CD8-positive, alpha-beta memory T cell (primary cell): ENCODE results near the gene CIP2A. TPM values are rescaled to one million over a fixed set of nuclear protein-coding genes. Genes with fewer than 3 reads are reported as not detected.

ENCODE experiments used
- CTCF ChIA-PET: fragments of 350-600 bp; sonication (Branson Sonifier 250); formaldehyde crosslinking; loops from one replicate; lab custom pipeline; 2021; ENCODE audit warnings: antibody characterized with exemption; lab: Charles Lee
- POLR2A ChIA-PET: fragments of 350-600 bp; sonication (Branson Sonifier 250); formaldehyde crosslinking; loops from one replicate; lab custom pipeline; 2021; ENCODE audit warnings: antibody characterized with exemption; lab: Charles Lee
- DNase-seq, 5 donors: peaks; one replicate each; pipeline versions ENCODE4 v3.0.0 to v3.0.0-alpha.2; 2020 to 2022; ENCODE audit warnings: mixed read lengths in 1 of 5
- H3K27ac ChIP-seq: one replicate; pipeline ENCODE4 v1.7.0; 2013; ENCODE audit warnings: low read depth, mild to moderate bottlenecking, low read length, moderate library complexity
- H3K27me3 ChIP-seq: 2 replicates; pipeline ENCODE4 v1.7.0; 2013; ENCODE audit warnings: low read length, mild to moderate bottlenecking; ENCODE audit not compliant: insufficient read depth, poor library complexity, severe bottlenecking
- H3K36me3 ChIP-seq: 2 replicates; pipeline ENCODE4 v1.7.0; 2013; ENCODE audit warnings: mild to moderate bottlenecking, low read length, moderate library complexity; ENCODE audit not compliant: insufficient read depth
- H3K4me1 ChIP-seq: 2 replicates; pipeline ENCODE4 v1.7.0; 2013; ENCODE audit warnings: mild to moderate bottlenecking, low read length, moderate library complexity; ENCODE audit not compliant: insufficient read depth
- H3K4me3 ChIP-seq: 2 replicates; pipeline ENCODE4 v1.7.0; 2013; ENCODE audit warnings: mild to moderate bottlenecking, low read length
- H3K9me3 ChIP-seq: 2 replicates; pipeline ENCODE4 v1.7.0; 2013; ENCODE audit warnings: mild to moderate bottlenecking, low read length
- H3K27ac Mint-ChIP-seq, 8 donors: one replicate each; pipeline ENCODE4 v1.8.0; 2020 to 2021; ENCODE audit warnings: mixed read lengths in 8 of 8, mild to moderate bottlenecking in 6 of 8, inconsistent platforms in 3 of 8, moderate library complexity in 3 of 8
- H3K27me3 Mint-ChIP-seq, 2 donors: one replicate each; pipeline ENCODE4 v1.8.0; 2020 to 2021; ENCODE audit warnings: mixed read lengths in 2 of 2, mild to moderate bottlenecking in 1 of 2, moderate library complexity in 1 of 2
- H3K36me3 Mint-ChIP-seq, 3 donors: one replicate each; pipeline ENCODE4 v1.8.0; 2020 to 2021; ENCODE audit warnings: mixed read lengths in 3 of 3, inconsistent platforms in 1 of 3, mild to moderate bottlenecking in 1 of 3
- H3K4me1 Mint-ChIP-seq, 3 donors: one replicate each; pipeline ENCODE4 v1.8.0; 2020 to 2021; ENCODE audit warnings: mixed read lengths in 3 of 3, inconsistent platforms in 1 of 3, mild to moderate bottlenecking in 1 of 3
- H3K4me3 Mint-ChIP-seq, 7 donors: one replicate each; pipeline ENCODE4 v1.8.0; 2020 to 2021; ENCODE audit warnings: mixed read lengths in 7 of 7, mild to moderate bottlenecking in 6 of 7, moderate library complexity in 4 of 7, inconsistent platforms in 2 of 7
- H3K9me3 Mint-ChIP-seq, 5 donors: one replicate each; pipeline ENCODE4 v1.8.0; 2020 to 2022; ENCODE audit warnings: mixed read lengths in 5 of 5, mild to moderate bottlenecking in 3 of 5, moderate library complexity in 2 of 5, inconsistent platforms in 1 of 5
- polyA plus RNA-seq: library from polyadenylated mRNA; unstranded; fragments of 300-500 nt; fragmentation: Illumina TruSeq; gene quantifications from one replicate; pipeline ENCODE4 v1.2.3, GENCODE V29; 2021
- total RNA-seq, 2 experiments: library from RNA; stranded (reverse); gene quantifications; one replicate each; pipeline ENCODE4 v1.2.3, GENCODE V29; 2021

The CIP2A gene
- total and polyA plus RNA-seq, 3 experiments from 2014 or later, result 3.5 to 42.6 (median 41.7) TPM

DNA sequence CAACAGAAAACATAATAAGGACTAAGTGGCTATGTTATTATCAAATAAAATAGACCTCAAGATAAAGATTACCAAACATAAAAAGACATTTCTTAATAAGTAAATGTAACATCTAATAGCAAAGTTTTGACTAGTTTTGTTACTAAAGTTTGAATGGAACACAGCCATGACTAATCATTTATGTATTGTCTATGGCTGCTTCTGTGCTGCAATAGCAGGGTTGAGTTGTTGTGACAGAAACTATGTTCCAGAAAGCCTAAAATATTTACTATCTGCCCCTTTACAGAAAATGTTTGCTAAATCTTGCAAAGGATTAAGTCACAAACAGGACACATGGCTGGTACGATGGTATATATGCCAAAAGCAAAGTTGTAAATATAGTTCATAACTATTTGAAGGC is 40.9 kb downstream of the CIP2A start:
- H3K27me3 ChIP-seq, result no peaks in the 10 kb centered on the region
- Mint-ChIP-seq H3K27ac (no peak overlapping the region), H3K4me3 (no peak overlapping the region), H3K27me3 (no peaks in the 10 kb centered on the region), H3K36me3 (peaks cover 0 to 4% (median 2%) of the 10 kb centered on the region in 3 donors), H3K9me3 (no peaks in the 10 kb centered on the region), H3K4me1 (peaks cover 20 to 38% (median 28%) of the 10 kb centered on the region in 3 donors)
- no peak for DNase-seq
- POLR2A ChIA-PET, result no interaction called here
- CTCF ChIA-PET, result no interaction called here
- H3K4me1 ChIP-seq, result no peaks in the 10 kb centered on the region
- no peak overlapping the region for H3K4me3 ChIP-seq
- H3K36me3 ChIP-seq, result no peaks in the 10 kb centered on the region
- no peaks in the 10 kb centered on the region for H3K9me3 ChIP-seq
- no peak overlapping the region for H3K27ac ChIP-seq

DNA sequence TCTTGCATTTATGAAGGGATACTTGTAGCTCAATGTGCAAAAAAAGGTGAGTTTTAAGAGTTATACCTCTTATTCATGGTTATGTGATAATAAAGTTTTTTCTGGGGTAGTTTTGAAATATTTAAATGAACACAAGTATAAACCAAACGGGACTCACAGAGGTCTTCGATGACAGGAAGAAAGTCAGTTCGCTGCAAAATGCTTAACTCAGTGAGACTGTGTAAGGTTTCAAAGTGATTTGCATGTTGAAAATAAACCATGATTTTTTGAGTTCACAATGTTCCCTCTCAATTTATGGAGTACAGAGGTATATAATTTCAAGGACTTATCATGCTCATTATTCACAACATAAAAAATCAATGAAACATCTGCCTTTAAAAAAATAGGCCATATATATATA is 42.5 kb downstream of the CIP2A start:
- no peaks in the 10 kb centered on the region for H3K36me3 ChIP-seq
- ChIA-PET POLR2A (no interaction called here), CTCF (no interaction called here)
- Mint-ChIP-seq H3K27me3 (no peaks in the 10 kb centered on the region), H3K27ac (peak overlapping the region in 5 of 8 donors; percentile 4 to 90 (median 51)), H3K36me3 (peaks cover 0 to 7% (median 6%) of the 10 kb centered on the region in 3 donors), H3K9me3 (no peaks in the 10 kb centered on the region), H3K4me3 (peak overlapping the region; percentile 62 to 81 (median 78)), H3K4me1 (peaks cover 13 to 27% (median 20%) of the 10 kb centered on the region in 3 donors)
- no peak overlapping the region for H3K27ac ChIP-seq
- no peaks in the 10 kb centered on the region for H3K4me1 ChIP-seq
- no peaks in the 10 kb centered on the region for H3K9me3 ChIP-seq
- H3K4me3 ChIP-seq, result peak overlapping the region; percentile 14
- no peaks in the 10 kb centered on the region for H3K27me3 ChIP-seq
- no peak for DNase-seq

GRCh38 chr3:108546247-108546646 is 43.0 kb downstream of the CIP2A start:
- Mint-ChIP-seq H3K27ac (peak overlapping the region in 6 of 8 donors; percentile 17 to 90 (median 66)), H3K9me3 (no peaks in the 10 kb centered on the region), H3K36me3 (peaks cover 0 to 7% (median 6%) of the 10 kb centered on the region in 3 donors), H3K4me1 (peaks cover 11 to 24% (median 17%) of the 10 kb centered on the region in 3 donors), H3K27me3 (no peaks in the 10 kb centered on the region), H3K4me3 (peak overlapping the region; percentile 62 to 81 (median 78))
- H3K4me3 ChIP-seq, result peak overlapping the region; percentile 14
- no peaks in the 10 kb centered on the region for H3K36me3 ChIP-seq
- no peak overlapping the region for H3K27ac ChIP-seq
- no peaks in the 10 kb centered on the region for H3K9me3 ChIP-seq
- ChIA-PET POLR2A (no interaction called here), CTCF (no interaction called here)
- H3K27me3 ChIP-seq, result no peaks in the 10 kb centered on the region
- no peak for DNase-seq
- H3K4me1 ChIP-seq, result no peaks in the 10 kb centered on the region

DNA sequence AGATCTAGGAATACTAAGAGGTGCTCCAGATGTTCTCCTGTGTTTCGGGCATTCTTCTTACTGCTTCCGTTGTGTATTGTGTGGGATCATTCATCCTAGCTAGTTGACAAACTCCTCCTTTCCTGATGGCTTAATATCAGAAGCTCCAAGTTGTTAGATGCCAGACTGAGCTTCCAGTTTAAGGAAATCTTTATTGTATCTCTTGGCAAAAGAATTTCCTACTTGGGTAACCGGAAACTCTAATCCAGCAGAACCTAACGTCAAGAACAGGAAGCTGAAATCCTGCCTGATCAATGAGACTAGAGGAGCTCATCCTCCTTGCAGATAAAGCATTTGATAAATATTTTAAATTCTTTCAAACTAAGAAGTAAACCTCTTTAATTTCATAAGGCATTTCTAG is 51.2 kb downstream of the CIP2A start:
- no peaks in the 10 kb centered on the region for H3K4me1 Mint-ChIP-seq
- no peaks in the 10 kb centered on the region for H3K9me3 ChIP-seq
- no peak for DNase-seq
- peaks cover 0 to 4% (median 0%) of the 10 kb centered on the region in 3 donors for H3K36me3 Mint-ChIP-seq
- no peaks in the 10 kb centered on the region for H3K9me3 Mint-ChIP-seq
- no peak overlapping the region for H3K27ac ChIP-seq
- CTCF ChIA-PET, result no interaction called here
- POLR2A ChIA-PET, result no interaction called here
- no peaks in the 10 kb centered on the region for H3K4me1 ChIP-seq
- H3K27ac Mint-ChIP-seq, result no peak overlapping the region
- no peaks in the 10 kb centered on the region for H3K27me3 ChIP-seq
- H3K27me3 Mint-ChIP-seq, result no peaks in the 10 kb centered on the region
- no peak overlapping the region for H3K4me3 ChIP-seq
- no peaks in the 10 kb centered on the region for H3K36me3 ChIP-seq
- H3K4me3 Mint-ChIP-seq, result no peak overlapping the region

DNA sequence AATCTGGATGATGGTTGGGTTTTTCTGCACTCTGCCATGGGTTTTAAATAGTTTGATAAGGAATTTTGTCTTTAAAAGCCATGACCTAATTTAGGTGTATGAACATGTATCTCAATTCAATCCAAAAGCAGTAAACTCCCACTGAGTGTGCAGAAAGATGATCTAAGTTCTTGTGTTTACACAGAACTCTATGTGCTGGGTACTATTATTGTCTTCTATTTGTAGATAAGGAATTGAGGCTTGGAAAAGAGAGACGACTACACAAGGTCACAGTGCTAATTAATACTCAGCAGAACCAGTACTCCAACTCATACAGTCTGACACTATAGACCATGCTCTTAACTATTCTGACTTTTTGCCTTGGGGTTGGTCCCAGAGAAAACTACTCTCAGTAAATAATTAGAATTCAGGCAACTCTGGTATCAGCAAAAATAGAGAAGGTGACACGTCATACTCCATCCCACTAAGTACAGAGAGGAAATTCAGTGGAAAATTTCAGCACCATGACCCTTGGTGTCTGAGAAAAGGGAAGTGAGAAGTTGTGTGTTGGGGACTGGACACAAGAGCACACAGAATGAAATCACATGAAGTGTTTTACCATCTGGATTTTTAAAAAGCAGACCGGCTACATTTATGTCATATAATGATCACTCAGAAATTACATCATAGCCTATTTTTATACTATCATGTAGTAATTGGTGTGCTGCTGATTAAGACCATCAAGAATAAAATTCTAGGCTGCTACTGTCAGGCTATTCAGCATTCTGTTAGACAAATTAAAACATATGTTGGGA is 60.6 kb downstream of the CIP2A start:
- no peak overlapping the region for H3K4me3 ChIP-seq
- H3K27me3 ChIP-seq, result no peaks in the 10 kb centered on the region
- peaks cover 0 to 4% (median 1%) of the 10 kb centered on the region in 3 donors for H3K36me3 Mint-ChIP-seq
- no peaks in the 10 kb centered on the region for H3K4me1 Mint-ChIP-seq
- no peak for DNase-seq
- ChIA-PET POLR2A (no interaction called here), CTCF (no interaction called here)
- no peak overlapping the region for H3K4me3 Mint-ChIP-seq
- no peaks in the 10 kb centered on the region for H3K9me3 ChIP-seq
- no peaks in the 10 kb centered on the region for H3K36me3 ChIP-seq
- peaks cover 0 to 2% (median 0%) of the 10 kb centered on the region in 5 donors for H3K9me3 Mint-ChIP-seq
- H3K4me1 ChIP-seq, result no peaks in the 10 kb centered on the region
- H3K27me3 Mint-ChIP-seq, result peaks cover 11 to 34% of the 10 kb centered on the region in 2 donors
- no peak overlapping the region for H3K27ac Mint-ChIP-seq
- no peak overlapping the region for H3K27ac ChIP-seq

- H3K4me1 ChIP-seq, result no peaks in the 10 kb centered on the region
- Mint-ChIP-seq H3K36me3 (peaks cover 0 to 4% (median 1%) of the 10 kb centered on the region in 3 donors), H3K4me1 (no peaks in the 10 kb centered on the region), H3K27me3 (peaks cover 11 to 34% of the 10 kb centered on the region in 2 donors), H3K27ac (no peak overlapping the region), H3K9me3 (peaks cover 0 to 2% (median 0%) of the 10 kb centered on the region in 5 donors), H3K4me3 (no peak overlapping the region)
- no peak for DNase-seq
- ChIA-PET POLR2A (no interaction called here), CTCF (no interaction called here)
- no peak overlapping the region for H3K4me3 ChIP-seq
- H3K27me3 ChIP-seq, result no peaks in the 10 kb centered on the region
- H3K36me3 ChIP-seq, result no peaks in the 10 kb centered on the region
- H3K27ac ChIP-seq, result no peak overlapping the region
- no peaks in the 10 kb centered on the region for H3K9me3 ChIP-seq
Measured at GRCh38 chr3:108527817-108528216, 61.4 kb downstream of the CIP2A start.

- no peak overlapping the region for H3K4me3 ChIP-seq
- no peak for DNase-seq
- H3K9me3 Mint-ChIP-seq, result no peaks in the 10 kb centered on the region
- no peaks in the 10 kb centered on the region for H3K36me3 ChIP-seq
- peaks cover 7 to 28% of the 10 kb centered on the region in 2 donors for H3K27me3 Mint-ChIP-seq
- ChIA-PET CTCF (no interaction called here), POLR2A (no interaction called here)
- H3K4me3 Mint-ChIP-seq, result no peak overlapping the region
- no peak overlapping the region for H3K27ac Mint-ChIP-seq
- H3K36me3 Mint-ChIP-seq, result peaks cover 0 to 1% (median 0%) of the 10 kb centered on the region in 3 donors
- no peaks in the 10 kb centered on the region for H3K4me1 Mint-ChIP-seq
- H3K27me3 ChIP-seq, result no peaks in the 10 kb centered on the region
- H3K9me3 ChIP-seq, result no peaks in the 10 kb centered on the region
- no peak overlapping the region for H3K27ac ChIP-seq
- H3K4me1 ChIP-seq, result no peaks in the 10 kb centered on the region
Measured at GRCh38 chr3:108527109-108527508, 62.1 kb downstream of the CIP2A start.

GRCh38 chr3:108525971-108526370 is 63.3 kb downstream of the CIP2A start:
- H3K27ac ChIP-seq, result no peak overlapping the region
- no peak overlapping the region for H3K4me3 ChIP-seq
- Mint-ChIP-seq H3K27me3 (peaks cover 7 to 19% of the 10 kb centered on the region in 2 donors), H3K36me3 (peaks cover 0 to 1% (median 0%) of the 10 kb centered on the region in 3 donors), H3K27ac (no peak overlapping the region), H3K4me1 (no peaks in the 10 kb centered on the region), H3K4me3 (no peak overlapping the region), H3K9me3 (no peaks in the 10 kb centered on the region)
- H3K4me1 ChIP-seq, result no peaks in the 10 kb centered on the region
- no peaks in the 10 kb centered on the region for H3K36me3 ChIP-seq
- ChIA-PET CTCF (interaction anchor here (1.2 kb wide), 1 partner anchor 37 kb away, joined by 3 read pairs; no protein-coding TSS in a partner anchor), POLR2A (no interaction called here)
- H3K9me3 ChIP-seq, result no peaks in the 10 kb centered on the region
- H3K27me3 ChIP-seq, result no peaks in the 10 kb centered on the region
- no peak for DNase-seq
